Kasumi-1 (cell line): ENCODE data around the gene COL16A1.

Experiments
- DNase-seq, 2 experiments: peaks; one replicate each; lab custom pipeline; 2025; lab: John Stamatoyannopoulos, UW

Gene COL16A1

GRCh38 chr1:31705080-31705866 is 1.5 kb upstream of the COL16A1 start:
- DNase-seq = peak; percentile 25 to 36

- DNase-seq = no peak
Measured at GRCh38 chr1:31704271-31705079, 658 bp upstream of the COL16A1 start.

- no peak for DNase-seq
Measured at GRCh38 chr1:31702836-31703404, 897 bp downstream of the COL16A1 start.

- no peak for DNase-seq
Measured at GRCh38 chr1:31701091-31701736, 2.6 kb downstream of the COL16A1 start.

- DNase-seq = no peak
Measured at GRCh38 chr1:31700468-31701090, 3.2 kb downstream of the COL16A1 start.

- DNase-seq = no peak
Measured at GRCh38 chr1:31699341-31699891, 4.4 kb downstream of the COL16A1 start.

- no peak for DNase-seq
Measured at GRCh38 chr1:31697369-31697984, 6.3 kb downstream of the COL16A1 start.

- DNase-seq = no peak
Measured at GRCh38 chr1:31696242-31696641, 7.6 kb downstream of the COL16A1 start.

GRCh38 chr1:31695327-31695726 is 8.5 kb downstream of the COL16A1 start:
- DNase-seq = no peak

GRCh38 chr1:31694964-31695313 is 8.9 kb downstream of the COL16A1 start:
- no peak for DNase-seq

- no peak for DNase-seq
Measured at GRCh38 chr1:31694069-31694963, 9.5 kb downstream of the COL16A1 start.

GRCh38 chr1:31693231-31693630 is 10.6 kb downstream of the COL16A1 start:
- DNase-seq = no peak

- no peak for DNase-seq
Measured at GRCh38 chr1:31691951-31692350, 11.9 kb downstream of the COL16A1 start.

- DNase-seq = no peak
Measured at GRCh38 chr1:31691446-31691845, 12.4 kb downstream of the COL16A1 start.

- no peak for DNase-seq
Measured at GRCh38 chr1:31690921-31691320, 12.9 kb downstream of the COL16A1 start.

- DNase-seq = no peak
Measured at GRCh38 chr1:31689854-31690253, 14.0 kb downstream of the COL16A1 start.

GRCh38 chr1:31689379-31689778 is 14.4 kb downstream of the COL16A1 start:
- DNase-seq = no peak

- no peak for DNase-seq
Measured at GRCh38 chr1:31688233-31688918, 15.4 kb downstream of the COL16A1 start.

GRCh38 chr1:31687601-31688000 is 16.2 kb downstream of the COL16A1 start:
- no peak for DNase-seq

- DNase-seq = no peak
Measured at GRCh38 chr1:31685795-31686194, 18.0 kb downstream of the COL16A1 start.
